HCT116 (cell line): Measurements from ENCODE around the gene RELA. TPM values are rescaled to one million over a fixed set of nuclear protein-coding genes. Genes with fewer than 3 reads are reported as not detected.

Experiments used
- ATAC-seq: fragments of 200-7000 bp; cut with Tn5 transposase; 2 replicates; pipeline ENCODE4 v1.9.1; 2020; ENCODE audit warnings: mild to moderate bottlenecking, moderate library complexity
- BruUV-seq: library from RNA; stranded (reverse); fragments of 400-500 nt; replicated peaks from 2 replicates; lab custom pipeline; 2021; lab: Mats Ljungman, UMichigan
- CTCF ChIA-PET: fragments of 300-600 bp; sonication (Branson Sonifier 250); formaldehyde crosslinking; loops from one replicate; lab custom pipeline; 2021; ENCODE audit warnings: antibody characterized with exemption; lab: Charles Lee
- POLR2A ChIA-PET: fragments of 300-600, 350-600 bp; sonication (Branson Sonifier 250); formaldehyde crosslinking; loops from one replicate; lab custom pipeline; 2021; ENCODE audit warnings: antibody characterized with exemption; lab: Charles Lee
- RAD21 ChIA-PET, 2 experiments: fragments of 300-600 bp; sonication (Branson Sonifier 250); formaldehyde crosslinking; loops; one replicate each; lab custom pipeline; 2023; ENCODE audit warnings: low total read pairs in 2 of 2; ENCODE audit not compliant: uncharacterized antibody in 2 of 2, unreplicated experiment in 2 of 2, low non-redundant PET in 1 of 2; lab: Charles Lee
- DNase-seq: peaks from one replicate; pipeline ENCODE4 v3.0.0-alpha.2; 2010; ENCODE audit warnings: low read depth, low spot score
- H2AFZ ChIP-seq: fragments of 200-600 bp; shearing (Covaris generic), sonication (generic); 2 replicates; pipeline ENCODE4 v1.6.1; 2017; ENCODE audit warnings: low read depth, mixed run types, mixed read lengths, antibody characterized with exemption, low read length; ENCODE audit not compliant: poor library complexity, severe bottlenecking
- H3K27ac ChIP-seq: 2 replicates; pipeline ENCODE4 v1.5.1; 2012; ENCODE audit warnings: low read depth, low read length
- H3K27me3 ChIP-seq: fragments of 200-600 bp; sonication (generic); 2 replicates; pipeline ENCODE4 v1.6.1; 2016; ENCODE audit warnings: mixed run types, low read length, mixed read lengths; ENCODE audit not compliant: insufficient read depth
- H3K36me3 ChIP-seq, 2 experiments: fragments of 200-500 bp in 1 of 2; fragments of 200-600 bp in 1 of 2; sonication (Bioruptor generic) in 1 of 2; sonication (generic) in 1 of 2; 2 replicates each; pipeline versions ENCODE4 v1.5.1 to v1.6.1; 2014 to 2016; ENCODE audit warnings: low read length in 2 of 2, inconsistent platforms in 1 of 2, mixed read lengths in 1 of 2, mixed run types in 1 of 2; ENCODE audit not compliant: insufficient read depth in 2 of 2, control insufficient read depth in 1 of 2
- H3K4me1 ChIP-seq, 2 experiments: fragments of 200-600 bp in 1 of 2; sonication (generic) in 1 of 2; 2 replicates each; pipeline versions ENCODE4 v1.5.1 to v1.6.1; 2012 to 2017; ENCODE audit warnings: low read length in 2 of 2, inconsistent platforms in 1 of 2, mild to moderate bottlenecking in 1 of 2, mixed read lengths in 1 of 2, mixed run types in 1 of 2, moderate library complexity in 1 of 2; ENCODE audit not compliant: insufficient read depth in 2 of 2, control insufficient read depth in 1 of 2
- H3K4me2 ChIP-seq: fragments of 200-600 bp; sonication (generic); 2 replicates; pipeline ENCODE4 v1.6.1; 2017; ENCODE audit warnings: mixed run types, low read length, mixed read lengths
- H3K4me3 ChIP-seq, 2 experiments: fragments of 200-600 bp in 1 of 2; sonication (generic) in 1 of 2; replicated peaks in 1 of 2; 2 replicates each; pipeline ENCODE4 v1.5.1; 2011 to 2016; ENCODE audit warnings: low read length in 2 of 2, control low read depth in 1 of 2, low read depth in 1 of 2, mild to moderate bottlenecking in 1 of 2, mixed read lengths in 1 of 2, mixed run types in 1 of 2
- H3K79me2 ChIP-seq: fragments of 200-600 bp; sonication (generic); 2 replicates; pipeline ENCODE4 v1.6.1; 2017; ENCODE audit warnings: mild to moderate bottlenecking, mixed run types, low read length, moderate library complexity, mixed read lengths; ENCODE audit not compliant: insufficient read depth
- H3K9ac ChIP-seq: fragments of 200-600 bp; sonication (generic); 2 replicates; pipeline ENCODE4 v1.6.1; 2016; ENCODE audit warnings: low read length, mixed read lengths
- H3K9me2 ChIP-seq: fragments of 200-600 bp; sonication (generic), shearing (Covaris generic); 2 replicates; pipeline ENCODE4 v1.6.1; 2017; ENCODE audit warnings: mixed run types, mild to moderate bottlenecking, moderate library complexity; ENCODE audit not compliant: insufficient read depth
- H3K9me3 ChIP-seq, 2 experiments: fragments of 200-500 bp in 1 of 2; fragments of 200-600 bp in 1 of 2; sonication (Bioruptor generic) in 1 of 2; sonication (generic) in 1 of 2; 2 replicates each; pipeline ENCODE4 v1.6.1; 2014 to 2017; ENCODE audit warnings: low read length in 2 of 2, mixed read lengths in 2 of 2, inconsistent platforms in 1 of 2, low read depth in 1 of 2, mild to moderate bottlenecking in 1 of 2, mixed run types in 1 of 2, moderate library complexity in 1 of 2; ENCODE audit not compliant: control insufficient read depth in 1 of 2, insufficient read depth in 1 of 2
- H4K20me1 ChIP-seq: fragments of 200-600 bp; sonication (generic), shearing (Covaris generic); 2 replicates; pipeline ENCODE4 v1.6.1; 2017; ENCODE audit warnings: mixed run types, mild to moderate bottlenecking, moderate library complexity; ENCODE audit not compliant: insufficient read depth
- EZH2phosphoT487 ChIP-seq: fragments of 200-600 bp; IDR thresholded peaks from 2 replicates; pipeline ENCODE4 v1.6.1; 2018; ENCODE audit warnings: antibody characterized with exemption, borderline replicate concordance
- JUND ChIP-seq: IDR thresholded peaks from 2 replicates; pipeline ENCODE4 v1.6.1; 2012
- MAX ChIP-seq: IDR thresholded peaks from 2 replicates; pipeline ENCODE4 v1.6.1; 2012
- POLR2A ChIP-seq: IDR thresholded peaks from 2 replicates; pipeline ENCODE4 v1.7.0; 2011; ENCODE audit warnings: borderline replicate concordance; ENCODE audit not compliant: insufficient read depth, insufficient read length; ENCODE audit errors: extremely low read depth
- RAD21 ChIP-seq: IDR thresholded peaks from 2 replicates; pipeline ENCODE4 v1.6.1; 2012; ENCODE audit warnings: low read depth, mild to moderate bottlenecking
- YY1 ChIP-seq: IDR thresholded peaks from 2 replicates; pipeline ENCODE4 v1.6.1; 2011; ENCODE audit warnings: low read length, low read depth, moderate library complexity, mild to moderate bottlenecking; ENCODE audit not compliant: insufficient replicate concordance; ENCODE audit errors: extremely low read depth
- intact Hi-C: fragments of 100-400 bp; cut with micrococcal nuclease; formaldehyde crosslinking; loops from 2 replicates; pipeline ENCODE4 v1.10.0; 2022
- total RNA-seq: library from RNA; stranded (reverse); gene quantifications from one replicate; pipeline ENCODE4 v1.2.1, GENCODE V29; 2021; ENCODE audit not compliant: unreplicated experiment
- TF ChIP-seq, protein P1 (sequence below), 3 experiments: fragments of 200-600 bp in 1 of 3; sonication (generic) in 1 of 3; IDR thresholded peaks in 2 of 3; conservative IDR thresholded peaks in 1 of 3; 2 replicates each; pipeline ENCODE4 v1.5.1; 2012 to 2017; ENCODE audit warnings: low read depth in 2 of 3, low read length in 2 of 3, antibody characterized with exemption in 1 of 3, borderline replicate concordance in 1 of 3, control low read depth in 1 of 3, mild to moderate bottlenecking in 1 of 3, mixed read lengths in 1 of 3, mixed run types in 1 of 3, moderate library complexity in 1 of 3; ENCODE audit not compliant: insufficient read depth in 1 of 3

RELA gene
- total RNA-seq, 1 experiment from 2014 or later = 78.5 TPM

DNA sequence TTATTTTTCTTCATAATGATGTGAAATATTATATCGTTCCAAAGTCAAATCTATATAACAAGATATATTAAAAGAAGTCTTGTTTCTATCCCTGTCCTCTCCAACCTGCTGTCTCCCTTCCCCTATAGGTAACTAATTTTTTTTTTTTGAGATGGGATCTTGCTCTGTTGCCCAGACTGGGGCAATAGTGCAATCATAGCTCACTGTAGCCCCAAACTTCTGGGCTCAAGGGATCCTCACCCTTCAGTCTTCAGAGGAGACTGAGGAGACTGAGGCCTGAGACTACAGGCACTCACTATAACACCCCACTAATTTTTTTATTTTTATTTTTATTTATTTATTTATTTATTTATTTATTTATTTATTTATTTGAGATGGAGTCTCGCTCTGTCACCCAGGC, 10.3 kb upstream of the RELA start (continued):
- no peak for TF ChIP-seq RAD21
- TF ChIP-seq MAX = no peak
- TF ChIP-seq, all 23 proteins: peak for 0

DNA sequence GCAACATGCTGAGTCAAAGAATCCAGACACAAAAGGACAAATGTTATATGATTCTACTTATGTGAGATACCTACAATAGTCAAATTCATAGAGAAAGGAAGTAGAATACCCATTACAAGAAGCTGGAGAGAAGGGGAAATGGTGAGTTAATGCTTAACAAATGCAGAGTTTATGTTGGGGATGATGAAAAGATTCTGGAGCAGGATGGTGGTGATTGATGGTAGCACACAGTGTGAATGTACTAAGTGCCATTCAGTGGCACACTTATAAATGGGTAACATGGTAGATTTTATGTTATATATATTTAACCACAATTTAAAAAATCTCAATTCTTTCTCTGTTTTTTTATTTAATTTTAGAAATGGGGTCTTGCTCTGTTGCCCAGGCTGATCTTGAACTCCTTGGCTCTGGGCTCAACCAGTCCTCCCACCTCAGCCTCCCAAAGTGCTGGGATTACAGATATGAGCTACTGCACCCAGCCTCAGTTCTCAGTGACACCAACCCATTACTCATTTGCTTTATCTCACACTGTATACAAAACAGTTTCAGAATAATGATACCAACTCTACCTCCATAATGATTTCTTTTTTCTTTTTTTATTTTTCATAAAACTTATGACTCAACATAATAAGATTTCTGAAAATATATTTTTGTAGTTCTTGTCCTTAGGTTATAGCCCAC, 9.6 kb upstream of the RELA start:
- H3K4me1 ChIP-seq = no peaks in the 10 kb centered on the region
- H3K9me3 ChIP-seq = no peaks in the 10 kb centered on the region
- ChIA-PET RAD21 (no interaction called here), CTCF (no interaction called here), POLR2A (no interaction called here)
- H3K9ac ChIP-seq = no peak overlapping the region
- ATAC-seq (no peak), DNase-seq (no peak)
- H3K27me3 ChIP-seq = no peaks in the 10 kb centered on the region
- H3K9me2 ChIP-seq = no peaks in the 10 kb centered on the region
- H3K4me2 ChIP-seq = no peak overlapping the region
- H3K36me3 ChIP-seq = no peaks in the 10 kb centered on the region
- no TSS peak for BruUV-seq
- no peak overlapping the region for H3K4me3 ChIP-seq
- H4K20me1 ChIP-seq = no peaks in the 10 kb centered on the region
- intact Hi-C loops = no loop called here
- no peak overlapping the region for H3K27ac ChIP-seq
- TF ChIP-seq JUND (no peak), POLR2A (no peak), MAX (no peak), EZH2phosphoT487 (no peak), YY1 (no peak)
- TF ChIP-seq, protein P1, sequence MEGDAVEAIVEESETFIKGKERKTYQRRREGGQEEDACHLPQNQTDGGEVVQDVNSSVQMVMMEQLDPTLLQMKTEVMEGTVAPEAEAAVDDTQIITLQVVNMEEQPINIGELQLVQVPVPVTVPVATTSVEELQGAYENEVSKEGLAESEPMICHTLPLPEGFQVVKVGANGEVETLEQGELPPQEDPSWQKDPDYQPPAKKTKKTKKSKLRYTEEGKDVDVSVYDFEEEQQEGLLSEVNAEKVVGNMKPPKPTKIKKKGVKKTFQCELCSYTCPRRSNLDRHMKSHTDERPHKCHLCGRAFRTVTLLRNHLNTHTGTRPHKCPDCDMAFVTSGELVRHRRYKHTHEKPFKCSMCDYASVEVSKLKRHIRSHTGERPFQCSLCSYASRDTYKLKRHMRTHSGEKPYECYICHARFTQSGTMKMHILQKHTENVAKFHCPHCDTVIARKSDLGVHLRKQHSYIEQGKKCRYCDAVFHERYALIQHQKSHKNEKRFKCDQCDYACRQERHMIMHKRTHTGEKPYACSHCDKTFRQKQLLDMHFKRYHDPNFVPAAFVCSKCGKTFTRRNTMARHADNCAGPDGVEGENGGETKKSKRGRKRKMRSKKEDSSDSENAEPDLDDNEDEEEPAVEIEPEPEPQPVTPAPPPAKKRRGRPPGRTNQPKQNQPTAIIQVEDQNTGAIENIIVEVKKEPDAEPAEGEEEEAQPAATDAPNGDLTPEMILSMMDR (IDR thresholded peaks at IDR 0.05 in 2 of 3, conservative IDR thresholded peaks at IDR 0.05 in 1 of 3; ENCODE audit: borderline replicate concordance in 1 of 3, insufficient read depth in 1 of 3, low read depth in 2 of 3, low read length in 2 of 3) = no peak
- TF ChIP-seq, all 23 proteins: peak for 0
- Histone ChIP-seq H2AFZ (no peak overlapping the region), H3K79me2 (no peaks in the 10 kb centered on the region)
